Renal cortex interstitium (tissue), 15 donors: ENCODE results near the gene LGALS9B. TPM values are rescaled to one million over a fixed set of nuclear protein-coding genes. Genes with fewer than 3 reads are reported as not detected.
"Not testable (repeated sequence)": the region's sequence is repeated elsewhere in the genome, so short reads cannot be mapped to it uniquely, and the experiment has no call there.

Experiments
- DNase-seq, 11 donors: peaks; one replicate each; pipeline ENCODE4 v3.0.0-alpha.2; 2013; ENCODE audit warnings: low read depth in 9 of 11, low spot score in 4 of 11; ENCODE audit errors: extremely low read depth in 1 of 11
- long read RNA-seq, 16 experiments: transcript quantifications; one replicate each; lab custom pipeline, GENCODE V29; 2026
- polyA plus RNA-seq, 3 donors: library from polyadenylated mRNA; unstranded; fragments of 120-200 nt; gene quantifications; one replicate each; pipeline ENCODE4 v1.2.1, GENCODE V29; 2013; ENCODE audit not compliant: insufficient read length in 3 of 3

Gene LGALS9B
- polyA plus RNA-seq = under 1 TPM in 1 of 3 donors, not detected in 2; 0.10 TPM
- long read RNA-seq, donor 1 = 0 reads
- long read RNA-seq, donor 2 = 0 reads
- long read RNA-seq, donor 3 = 0 reads
- long read RNA-seq, donor 4 = 0 reads
- long read RNA-seq, donor 5 = 0 reads
- long read RNA-seq, donor 6 = 0 reads
- long read RNA-seq, donor 7 = 0 reads
- long read RNA-seq, donor 8 = 0 reads
- long read RNA-seq, donor 9 = 0 reads
- long read RNA-seq, donor 10 = 0 reads
- long read RNA-seq, donor 11 = 0 reads
- long read RNA-seq, donor 12 = 0 reads
- long read RNA-seq, donor 13 = 0 reads
- long read RNA-seq, donor 14 = 0 reads
- long read RNA-seq, donor 15 = 0 reads
- long read RNA-seq, donor 16 = 0 reads

DNA sequence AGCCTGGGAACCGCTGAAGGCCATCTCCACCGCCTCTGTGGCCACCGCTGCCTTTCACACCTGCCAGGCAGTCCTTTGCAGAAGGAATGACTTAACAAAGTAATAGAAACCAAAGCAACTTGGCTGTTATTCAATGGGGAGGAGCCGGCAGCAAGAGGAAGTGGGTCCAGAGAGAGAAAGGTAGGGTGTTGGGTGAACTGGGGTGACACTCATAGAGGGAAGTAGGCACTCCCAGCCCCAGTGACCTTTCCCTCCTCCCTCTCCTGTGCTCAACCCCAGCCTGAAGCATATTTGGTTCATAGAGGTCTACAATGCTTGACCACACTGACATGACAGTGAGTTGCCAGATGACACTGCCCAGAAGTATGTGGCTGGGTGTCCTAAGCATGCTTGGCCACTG is at the start of gene LGALS9B:
LGALS9B (minus strand) TSS at position 93 of the 400 bp plus-strand sequence; CDS start at position 24, 69 bp downstream.
- DNase-seq = not testable (repeated sequence)

DNA sequence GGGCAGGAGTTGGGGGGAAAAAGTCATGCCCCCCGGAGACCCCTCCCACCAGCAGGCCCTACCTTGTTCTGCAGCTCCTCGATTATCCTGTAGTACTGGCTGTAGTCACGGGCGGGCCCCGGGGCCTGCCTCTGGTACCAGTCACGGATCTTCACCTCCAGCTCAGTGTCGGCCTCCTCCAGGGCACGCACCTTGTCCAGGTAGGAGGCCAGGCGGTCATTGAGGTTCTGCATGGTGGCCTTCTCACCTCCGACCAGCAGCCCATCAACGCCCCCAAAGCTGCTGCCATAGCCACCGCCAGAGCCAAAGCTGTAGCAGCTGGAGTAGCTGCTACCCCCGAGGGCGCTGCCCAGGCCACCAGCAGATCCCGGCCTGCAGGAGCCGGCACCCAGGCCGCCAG is 49.6 kb upstream of the LGALS9B start:
- not testable (repeated sequence) for DNase-seq

DNA sequence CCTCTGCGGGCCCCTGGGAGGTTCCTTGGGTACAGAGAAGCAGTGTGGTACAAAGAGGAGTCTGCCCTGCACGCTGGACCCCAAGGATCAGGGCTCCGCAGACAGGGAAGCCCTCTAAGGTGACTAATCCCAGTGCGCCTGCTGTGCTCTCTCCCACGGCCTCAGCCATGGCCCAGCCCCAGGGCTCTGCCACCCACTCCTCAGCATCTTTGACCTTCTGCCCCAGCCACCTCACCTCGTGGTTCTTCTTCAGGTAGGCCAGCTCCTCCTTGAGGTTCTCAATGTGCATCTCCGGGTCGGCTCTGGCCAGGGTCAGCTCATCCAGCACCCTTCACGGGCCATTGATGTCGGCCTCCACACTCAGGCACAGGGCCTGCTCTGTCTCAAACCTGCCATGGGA is 47.8 kb upstream of the LGALS9B start:
- DNase-seq = not testable (repeated sequence)

GRCh38 chr17:20513539-20513938 is 46.2 kb upstream of the LGALS9B start:
- DNase-seq = not testable (repeated sequence)

DNA sequence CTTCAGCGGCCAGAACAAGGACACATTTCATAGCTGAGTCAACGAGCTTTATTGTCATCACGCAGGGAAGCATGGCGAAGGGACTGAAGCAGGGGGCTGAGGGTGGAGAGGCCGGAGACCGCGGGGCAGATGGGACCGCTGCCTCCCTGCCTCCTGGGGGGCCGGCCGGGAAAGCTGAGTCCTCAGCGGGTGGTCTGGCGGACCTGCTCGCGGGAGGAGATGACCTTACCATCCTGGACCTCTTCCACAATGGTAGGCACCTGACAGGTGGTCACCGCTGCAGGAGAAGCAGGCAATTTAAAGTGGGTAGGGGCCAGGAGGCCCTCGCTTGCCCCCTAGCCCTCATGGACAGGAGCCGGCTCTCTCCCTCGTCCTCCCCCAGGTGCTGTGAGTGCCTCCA is 45.0 kb upstream of the LGALS9B start:
- DNase-seq = not testable (repeated sequence)

DNA sequence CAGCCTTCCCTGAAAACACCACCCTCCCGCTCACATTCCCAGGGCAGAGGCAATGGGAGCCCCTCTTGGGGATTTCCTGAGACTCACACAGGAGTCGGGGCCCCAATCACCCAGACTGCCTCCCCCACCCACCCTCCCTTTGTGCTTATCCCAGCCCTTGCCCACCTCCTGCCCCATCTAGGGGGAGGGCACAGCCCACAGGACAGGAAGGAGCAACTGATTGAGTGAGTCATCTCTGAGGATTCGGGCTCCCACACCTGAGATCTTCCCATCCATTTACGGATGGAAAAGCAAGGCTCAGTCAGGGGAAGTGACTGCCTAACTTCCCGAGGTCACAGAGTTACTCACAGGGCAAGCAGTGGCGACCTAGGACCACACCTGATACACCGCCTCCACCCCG is 44.4 kb upstream of the LGALS9B start:
- not testable (repeated sequence) for DNase-seq

GRCh38 chr17:20505333-20505732 is 38.0 kb upstream of the LGALS9B start:
- not testable (repeated sequence) for DNase-seq

- DNase-seq = not testable (repeated sequence)
These were observed 37.2 kb upstream of the LGALS9B start for GRCh38 chr17:20504388-20505066.

- DNase-seq = not testable (repeated sequence)
These were observed 34.6 kb upstream of the LGALS9B start for GRCh38 chr17:20501896-20502295.

DNA sequence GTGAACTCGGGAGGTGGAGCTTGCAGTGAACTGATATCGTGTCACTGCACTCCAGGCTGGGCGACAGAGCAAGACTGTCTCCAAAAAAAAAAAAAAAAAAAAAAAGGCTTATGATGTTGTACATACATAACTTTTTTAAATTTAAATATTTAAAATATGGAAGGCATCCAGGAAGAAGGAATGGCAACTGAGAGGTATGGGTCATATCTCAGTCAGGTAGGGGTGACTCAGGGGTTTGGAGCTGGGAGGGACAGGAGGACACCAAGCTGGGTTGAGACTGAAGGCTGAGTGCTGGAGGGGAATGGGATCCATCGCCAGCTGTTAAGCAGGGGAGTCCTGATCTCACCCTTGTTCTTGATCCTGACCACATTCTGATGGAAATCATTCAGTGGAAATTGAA is 33.0 kb upstream of the LGALS9B start:
- not testable (repeated sequence) for DNase-seq

DNA sequence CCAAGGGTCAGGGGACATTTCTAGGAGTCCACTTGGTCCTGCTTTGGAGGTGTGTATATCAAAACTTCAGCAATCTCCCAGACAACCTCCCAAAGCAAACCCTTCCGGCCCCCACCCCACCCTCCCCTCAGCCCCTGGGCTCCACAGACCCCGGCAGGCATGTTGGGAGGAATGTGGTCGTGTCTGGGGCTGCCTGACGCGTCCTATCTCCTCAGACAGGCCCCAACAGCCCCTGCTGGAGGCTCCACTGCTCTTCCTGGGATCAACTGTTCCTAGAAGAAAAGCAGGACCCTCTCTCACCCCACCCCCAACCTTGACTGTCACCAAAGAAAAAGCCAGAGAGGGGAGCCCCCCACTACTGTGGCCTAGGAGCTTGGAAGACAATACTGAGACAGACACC is 28.1 kb upstream of the LGALS9B start:
- DNase-seq = not testable (repeated sequence)

- not testable (repeated sequence) for DNase-seq
These were observed 27.4 kb upstream of the LGALS9B start for GRCh38 chr17:20494735-20495134.

DNA sequence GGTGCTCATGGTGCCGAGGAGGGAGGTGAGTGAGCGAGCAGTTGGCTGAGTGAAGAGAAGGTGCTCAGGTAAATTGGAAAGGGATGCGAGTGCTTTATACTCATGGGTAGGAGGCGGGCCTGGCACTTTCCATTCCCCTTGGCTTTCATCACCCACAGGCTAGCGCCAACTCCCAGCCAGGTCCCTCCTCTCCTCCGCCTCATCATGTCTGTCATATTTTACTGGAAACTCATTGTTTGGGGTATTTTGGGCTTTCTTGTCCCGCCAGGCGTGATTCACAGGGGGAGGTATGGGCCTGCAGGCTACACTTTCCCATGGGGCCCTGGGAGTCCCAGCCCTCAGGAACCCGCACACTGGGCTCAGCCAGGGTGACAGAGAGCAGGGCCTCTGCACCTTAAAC is 26.8 kb upstream of the LGALS9B start:
- DNase-seq = not testable (repeated sequence)

GRCh38 chr17:20492971-20493370 is 25.6 kb upstream of the LGALS9B start:
- DNase-seq = not testable (repeated sequence)

- DNase-seq = not testable (repeated sequence)
These were observed 24.8 kb upstream of the LGALS9B start for GRCh38 chr17:20492099-20492498.

- not testable (repeated sequence) for DNase-seq
These were observed 17.6 kb upstream of the LGALS9B start for GRCh38 chr17:20484930-20485329.

DNA sequence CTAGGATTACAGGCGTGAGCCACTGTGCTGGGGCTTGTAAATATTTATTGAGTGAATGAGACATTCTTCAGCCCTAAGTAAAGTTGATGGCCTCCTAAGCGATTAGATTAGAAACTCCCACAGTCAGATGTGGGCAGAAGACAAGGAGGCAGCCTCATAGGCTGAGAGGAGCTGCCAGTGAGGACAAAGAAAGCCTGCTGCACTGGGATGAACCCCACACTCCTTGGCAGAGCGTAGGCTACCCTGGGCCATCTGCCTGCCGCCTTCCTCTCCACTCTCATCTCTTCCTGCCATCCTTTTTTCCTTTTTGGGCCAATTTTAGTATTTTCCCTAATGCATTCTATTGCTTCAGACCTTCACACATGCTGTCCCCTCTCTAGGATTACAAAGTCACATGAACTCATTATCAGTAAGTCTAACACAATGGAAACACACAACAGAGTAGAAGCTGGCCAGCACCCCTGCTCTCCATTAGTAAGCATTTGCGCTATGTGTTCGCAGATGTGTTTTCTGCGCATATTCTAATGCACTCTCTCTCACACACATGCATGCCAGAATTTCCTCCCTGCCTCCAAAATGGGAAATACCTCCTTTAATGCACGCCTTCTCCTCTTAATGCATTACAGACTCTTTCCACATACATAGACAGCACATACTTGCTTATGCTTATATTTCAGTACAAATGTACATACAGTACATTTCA is 12.7 kb upstream of the LGALS9B start:
- DNase-seq = not testable (repeated sequence)

- DNase-seq = not testable (repeated sequence)
These were observed 10.2 kb upstream of the LGALS9B start for GRCh38 chr17:20477398-20478071.

- not testable (repeated sequence) for DNase-seq
These were observed 7.9 kb upstream of the LGALS9B start for GRCh38 chr17:20475137-20475831.
